ENCODE measurements around the gene VCL.
"Not testable (repeated sequence)": the region's sequence is repeated elsewhere in the genome, so short reads cannot be mapped to it uniquely, and the experiment has no call there.

The VCL gene

DNA sequence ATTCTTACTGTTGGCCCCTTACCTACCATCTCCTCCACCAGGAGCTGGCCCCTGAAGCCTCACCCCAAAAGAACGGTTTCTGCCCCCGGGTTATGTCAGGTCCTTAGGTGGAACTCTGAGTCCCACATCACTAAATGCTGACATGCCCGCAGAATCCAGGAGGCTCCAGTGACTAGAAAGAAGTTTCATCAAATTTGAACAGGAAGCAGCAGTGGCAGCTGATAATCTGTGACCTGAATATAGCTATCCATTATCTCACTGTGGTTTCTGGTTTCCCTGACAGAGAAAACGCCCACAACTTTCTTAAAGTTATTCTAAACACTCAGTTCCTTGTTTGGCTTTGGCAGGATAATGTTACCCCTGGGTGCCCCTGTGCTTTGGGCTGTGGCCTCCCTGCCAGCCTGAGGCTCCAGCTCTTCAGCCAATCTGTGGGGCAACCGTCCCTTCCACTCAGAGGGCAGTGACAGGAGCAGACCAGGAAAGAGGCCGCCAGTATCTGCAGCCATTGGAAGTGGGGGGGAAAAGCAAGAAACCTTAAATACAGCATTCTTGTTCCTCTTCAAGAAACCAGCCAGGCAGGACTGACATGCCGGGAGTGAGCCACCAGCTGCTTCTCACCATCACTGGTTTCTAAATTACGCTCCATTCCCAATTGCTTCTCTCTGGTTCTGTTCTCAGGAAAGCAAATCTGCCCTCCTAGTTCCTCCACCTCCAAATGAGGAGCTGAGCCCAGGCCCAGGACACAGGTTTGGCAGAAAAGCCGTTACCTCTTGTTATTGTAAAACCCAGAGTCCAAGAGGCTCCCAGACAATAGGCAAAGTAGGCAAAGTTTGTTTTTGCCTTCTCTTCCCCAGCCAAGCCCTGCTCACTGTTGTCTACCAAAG lies 41.2 kb upstream of the VCL start:
- TF ChIP-seq ZNF384 (IDR thresholded peaks at IDR 0.05) (no peak), ELF4 (IDR thresholded peaks at IDR 0.05) (no peak), TARDBP (IDR thresholded peaks at IDR 0.05) (no peak), SUZ12 (IDR thresholded peaks at IDR 0.05) (no peak), CTBP1 (IDR thresholded peaks at IDR 0.05; ENCODE audit: borderline replicate concordance) (no peak), FOXK2 (IDR thresholded peaks at IDR 0.05) (no peak), L3MBTL2 (conservative IDR thresholded peaks at IDR 0.05) (no peak), NFRKB (IDR thresholded peaks at IDR 0.05) (no peak), SP1 (IDR thresholded peaks at IDR 0.05) (no peak), HDGF (IDR thresholded peaks at IDR 0.05; ENCODE audit: borderline replicate concordance) (no peak), ARNT (IDR thresholded peaks at IDR 0.05) (no peak), LEF1 (IDR thresholded peaks at IDR 0.05; ENCODE audit: borderline replicate concordance) (no peak), BHLHE40 (IDR thresholded peaks at IDR 0.05; ENCODE audit: borderline replicate concordance) (no peak), FOXA1 (IDR thresholded peaks at IDR 0.05) (no peak), FOXM1 (IDR thresholded peaks at IDR 0.05; ENCODE audit: borderline replicate concordance) (no peak)
- TF ChIP-seq, protein P1, sequence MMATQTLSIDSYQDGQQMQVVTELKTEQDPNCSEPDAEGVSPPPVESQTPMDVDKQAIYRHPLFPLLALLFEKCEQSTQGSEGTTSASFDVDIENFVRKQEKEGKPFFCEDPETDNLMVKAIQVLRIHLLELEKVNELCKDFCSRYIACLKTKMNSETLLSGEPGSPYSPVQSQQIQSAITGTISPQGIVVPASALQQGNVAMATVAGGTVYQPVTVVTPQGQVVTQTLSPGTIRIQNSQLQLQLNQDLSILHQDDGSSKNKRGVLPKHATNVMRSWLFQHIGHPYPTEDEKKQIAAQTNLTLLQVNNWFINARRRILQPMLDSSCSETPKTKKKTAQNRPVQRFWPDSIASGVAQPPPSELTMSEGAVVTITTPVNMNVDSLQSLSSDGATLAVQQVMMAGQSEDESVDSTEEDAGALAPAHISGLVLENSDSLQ (IDR thresholded peaks at IDR 0.05): no peak
- CTCF ChIA-PET: interaction anchor here (0.6 to 2.3 kb wide), 17 partner anchors 9 to 187 kb away, joined by 3 to 14 read pairs (median 4); no protein-coding TSS in a partner anchor
- POLR2A ChIA-PET: interaction anchor here (1.1 to 1.7 kb wide), 2 partner anchors 16 to 42 kb away, joined by 3 to 11 read pairs; no protein-coding TSS in a partner anchor
- DNase-seq (ENCODE audit: extremely low spot score): no peak

DNA sequence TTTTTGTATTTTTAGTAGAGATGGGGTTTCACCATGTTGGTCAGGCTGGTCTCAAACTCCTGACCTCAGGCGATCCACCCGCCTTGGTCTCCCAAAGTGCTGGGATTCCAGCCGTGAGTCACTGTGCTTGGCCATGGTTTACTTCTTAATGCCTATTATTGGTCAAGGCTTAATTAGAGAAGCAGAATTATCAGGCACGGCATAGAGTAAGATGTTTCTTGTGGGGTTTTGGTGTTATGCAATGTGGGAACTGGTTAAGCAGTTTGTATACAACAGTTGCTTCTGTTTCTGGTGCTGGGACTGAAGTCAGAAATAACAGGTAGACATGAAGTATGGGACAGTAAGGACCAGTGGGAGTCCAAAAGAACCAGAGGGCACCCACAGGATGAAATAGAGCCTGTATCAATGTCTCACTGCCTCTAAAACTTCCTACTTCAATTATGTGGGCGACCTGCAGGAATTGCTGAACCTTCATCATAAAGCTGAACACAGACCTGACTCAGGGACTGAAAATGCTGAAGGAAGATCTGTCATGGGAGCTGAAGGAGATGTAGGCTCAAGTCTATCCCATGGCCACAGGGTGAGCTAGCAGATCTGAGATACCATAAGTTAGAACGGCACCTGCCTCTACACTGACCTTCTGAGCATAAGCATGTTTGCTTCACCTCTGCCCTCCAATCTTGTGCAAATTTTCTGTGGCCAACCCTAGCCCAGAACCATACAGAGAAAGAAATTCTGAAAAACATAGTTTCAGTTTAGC lies 38.3 kb upstream of the VCL start:
- ChIA-PET CTCF (interaction anchor here (1.5 kb wide), 1 partner anchor 74 kb away, joined by 4 read pairs; no protein-coding TSS in a partner anchor), POLR2A (no interaction called here)
- TF ChIP-seq LEF1 (IDR thresholded peaks at IDR 0.05; ENCODE audit: borderline replicate concordance): no peak
- TF ChIP-seq ZNF384 (IDR thresholded peaks at IDR 0.05): no peak
- TF ChIP-seq BHLHE40 (IDR thresholded peaks at IDR 0.05; ENCODE audit: borderline replicate concordance): no peak
- TF ChIP-seq FOXA1 (IDR thresholded peaks at IDR 0.05): no peak
- no peak for TF ChIP-seq SP1 (IDR thresholded peaks at IDR 0.05)
- TF ChIP-seq L3MBTL2 (conservative IDR thresholded peaks at IDR 0.05): no peak
- no peak for TF ChIP-seq NFRKB (IDR thresholded peaks at IDR 0.05)
- TF ChIP-seq CTBP1 (IDR thresholded peaks at IDR 0.05; ENCODE audit: borderline replicate concordance): no peak
- TF ChIP-seq FOXK2 (IDR thresholded peaks at IDR 0.05): no peak
- TF ChIP-seq ELF4 (IDR thresholded peaks at IDR 0.05): no peak
- no peak for TF ChIP-seq TARDBP (IDR thresholded peaks at IDR 0.05)
- TF ChIP-seq HDGF (IDR thresholded peaks at IDR 0.05; ENCODE audit: borderline replicate concordance): no peak
- TF ChIP-seq ARNT (IDR thresholded peaks at IDR 0.05): no peak
- TF ChIP-seq SUZ12 (IDR thresholded peaks at IDR 0.05): no peak
- TF ChIP-seq FOXM1 (IDR thresholded peaks at IDR 0.05; ENCODE audit: borderline replicate concordance): no peak
- TF ChIP-seq, protein P1 (IDR thresholded peaks at IDR 0.05): no peak
- DNase-seq (ENCODE audit: extremely low spot score): no peak

DNA sequence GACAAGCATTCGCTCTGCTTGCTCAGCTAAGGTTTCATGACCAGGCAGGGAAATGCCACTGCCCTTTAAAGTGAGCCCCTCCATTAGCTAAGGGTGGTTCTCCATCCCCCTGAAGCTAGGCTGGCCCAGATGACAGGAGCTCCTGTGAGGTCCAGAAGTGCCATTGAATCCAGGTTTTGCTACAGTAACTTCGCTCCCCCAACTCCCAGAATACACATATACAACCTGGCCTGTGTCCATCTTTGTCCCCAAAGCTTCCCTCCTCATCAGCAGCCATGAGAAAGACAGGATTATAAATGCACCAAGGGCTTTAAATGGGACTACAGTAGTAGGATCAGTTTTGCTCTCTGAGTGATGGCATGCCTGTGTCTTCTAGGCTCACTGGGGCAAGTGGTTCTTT lies 35.5 kb upstream of the VCL start:
- ChIA-PET CTCF (no interaction called here), POLR2A (no interaction called here)
- no peak for DNase-seq (ENCODE audit: extremely low spot score)
- TF ChIP-seq LEF1 (IDR thresholded peaks at IDR 0.05; ENCODE audit: borderline replicate concordance): no peak

GRCh38 chr10:73963533-73963932 lies 34.4 kb upstream of the VCL start:
- CTCF ChIA-PET; POLR2A ChIA-PET; DNase-seq (ENCODE audit: extremely low spot score): not testable (repeated sequence)

- TF ChIP-seq BHLHE40 (IDR thresholded peaks at IDR 0.05; ENCODE audit: borderline replicate concordance) (no peak), ELF4 (IDR thresholded peaks at IDR 0.05) (no peak), ZNF384 (IDR thresholded peaks at IDR 0.05) (no peak), HDGF (IDR thresholded peaks at IDR 0.05; ENCODE audit: borderline replicate concordance) (no peak), ARNT (IDR thresholded peaks at IDR 0.05) (no peak), NFRKB (IDR thresholded peaks at IDR 0.05) (no peak), L3MBTL2 (conservative IDR thresholded peaks at IDR 0.05) (no peak), SUZ12 (IDR thresholded peaks at IDR 0.05) (no peak), SP1 (IDR thresholded peaks at IDR 0.05) (no peak), LEF1 (IDR thresholded peaks at IDR 0.05; ENCODE audit: borderline replicate concordance) (no peak), FOXM1 (IDR thresholded peaks at IDR 0.05; ENCODE audit: borderline replicate concordance) (no peak)
- CTCF ChIA-PET: no interaction called here
- POLR2A ChIA-PET: no interaction called here
- DNase-seq (ENCODE audit: extremely low spot score): no peak
Measured at GRCh38 chr10:73964743-73965142, 33.2 kb upstream of the VCL start.

- POLR2A ChIA-PET; DNase-seq (ENCODE audit: extremely low spot score): not testable (repeated sequence)
- CTCF ChIA-PET: interaction anchor here (1.5 to 1.7 kb wide), 2 partner anchors 9 to 79 kb away, joined by 6 to 13 read pairs; no protein-coding TSS in a partner anchor
Measured at GRCh38 chr10:73965267-73965889, 32.5 kb upstream of the VCL start.

All from HEK293T (cell line).